HepG2 (cell line): ENCODE data around the gene POFUT2. TPM values are rescaled to one million over a fixed set of nuclear protein-coding genes. Genes with fewer than 3 reads are reported as not detected.

Source experiments
- ATAC-seq: fragments of 200-7000 bp; cut with Tn5 transposase; 3 replicates; pipeline ENCODE4 v1.9.1; 2020; ENCODE audit warnings: mild to moderate bottlenecking, moderate library complexity
- BruUV-seq: library from RNA; stranded (reverse); fragments of 400-500 nt; replicated peaks from 2 replicates; lab custom pipeline; 2021; lab: Mats Ljungman, UMichigan
- CTCF ChIA-PET: fragments of 300-600 bp; formaldehyde crosslinking; extraction: SDS; loops from one replicate; lab custom pipeline; 2021; ENCODE audit warnings: low total read pairs, inconsistent platforms, low intra/inter-chr PET ratio; lab: Yijun Ruan, JAX
- POLR2A ChIA-PET: fragments of 350-600 bp; sonication (Branson Sonifier 250); formaldehyde crosslinking; loops from one replicate; lab custom pipeline; 2020; ENCODE audit warnings: antibody characterized with exemption, inconsistent platforms; lab: Yijun Ruan, JAX
- DNase-seq: peaks from one replicate; pipeline ENCODE4 v3.0.0-alpha.2; 2015; ENCODE audit warnings: low spot score
- FAIRE-seq: peaks from 3 replicates; lab custom pipeline; 2011; peaks lifted over from hg19 to GRCh38; lab: Jason Lieb, UNC
- H2AFZ ChIP-seq: one replicate; pipeline ENCODE4 v1.6.1; 2011; ENCODE audit warnings: low read length, inconsistent platforms
- H3K27ac ChIP-seq: fragments of 300-600 bp; 3 replicates; pipeline ENCODE4 v1.8.0; 2011; ENCODE audit warnings: mixed run types, mild to moderate bottlenecking, mixed read lengths, low read length, inconsistent platforms; ENCODE audit not compliant: insufficient read depth; ENCODE audit errors: extremely low read length
- H3K27me3 ChIP-seq, 2 experiments: fragments of 200-600 bp in 1 of 2; 2 replicates in 1 of 2; 3 replicates in 1 of 2; pipeline versions ENCODE4 v1.6.0 to v1.8.0; 2011; ENCODE audit warnings: low read length in 2 of 2, mild to moderate bottlenecking in 2 of 2, moderate library complexity in 2 of 2, inconsistent platforms in 1 of 2; ENCODE audit not compliant: insufficient read depth in 2 of 2, control insufficient read depth in 1 of 2
- H3K36me3 ChIP-seq, 2 experiments: fragments of 200-600 bp in 1 of 2; replicated peaks in 1 of 2; 2 replicates in 1 of 2; 3 replicates in 1 of 2; pipeline versions ENCODE4 v1.5.1 to v1.8.0; 2011; ENCODE audit warnings: low read length in 2 of 2, inconsistent platforms in 1 of 2; ENCODE audit not compliant: insufficient read depth in 2 of 2, control insufficient read depth in 1 of 2
- H3K4me1 ChIP-seq: 2 replicates; pipeline ENCODE4 v1.5.1; 2012; ENCODE audit warnings: low read length, inconsistent platforms; ENCODE audit not compliant: insufficient read depth
- H3K4me2 ChIP-seq: 2 replicates; pipeline ENCODE4 v1.6.0; 2011; ENCODE audit warnings: low read depth, low read length, inconsistent platforms
- H3K4me3 ChIP-seq, 3 experiments: fragments of 200-600 bp in 1 of 3; sonication (generic), shearing (Covaris generic) in 1 of 3; replicated peaks in 1 of 3; 2 replicates each; pipeline ENCODE4 v1.5.1; 2011 to 2016; ENCODE audit warnings: low read length in 3 of 3, inconsistent platforms in 2 of 3, low read depth in 2 of 3, mild to moderate bottlenecking in 2 of 3, control low read depth in 1 of 3, mixed read lengths in 1 of 3; ENCODE audit not compliant: insufficient read depth in 1 of 3
- H3K79me2 ChIP-seq: one replicate; pipeline ENCODE4 v1.6.1; 2011; ENCODE audit warnings: low read length, inconsistent platforms; ENCODE audit not compliant: insufficient read depth
- H3K9ac ChIP-seq: 2 replicates; pipeline ENCODE4 v1.6.0; 2011; ENCODE audit warnings: mild to moderate bottlenecking, low read depth, low read length, inconsistent platforms; ENCODE audit not compliant: insufficient read depth
- H3K9me3 ChIP-seq: 2 replicates; pipeline ENCODE4 v1.5.1; 2012; ENCODE audit warnings: mild to moderate bottlenecking, low read length
- H4K20me1 ChIP-seq: 2 replicates; pipeline ENCODE4 v1.6.0; 2011; ENCODE audit warnings: inconsistent platforms, mild to moderate bottlenecking, low read length, moderate library complexity; ENCODE audit not compliant: insufficient read depth
- EED ChIP-seq: sonication (generic); formaldehyde crosslinking; IDR thresholded peaks from 2 replicates; pipeline ENCODE4 v1.5.0; 2020; ENCODE audit warnings: mild to moderate bottlenecking, missing genetic modification reagents
- ETV5 ChIP-seq: IDR thresholded peaks from 2 replicates; pipeline ENCODE4 v1.6.1; 2018; ENCODE audit warnings: missing biosample characterization, missing genetic modification reagents, inconsistent platforms, borderline replicate concordance
- GABPA ChIP-seq, 2 experiments: IDR thresholded peaks; 2 replicates each; pipeline ENCODE4 v1.6.1; 2011 to 2016; ENCODE audit warnings: low read depth in 2 of 2, low read length in 1 of 2, missing biosample characterization in 1 of 2, missing genetic modification characterization in 1 of 2
- MEIS2 ChIP-seq: sonication (generic); formaldehyde crosslinking; IDR thresholded peaks from 2 replicates; pipeline ENCODE4 v1.9.0; 2021; ENCODE audit warnings: mild to moderate bottlenecking, missing genetic modification reagents
- NR2F1 ChIP-seq, 2 experiments: fragments of 450-650 bp in 1 of 2; formaldehyde crosslinking in 1 of 2; IDR thresholded peaks; 2 replicates each; pipeline versions ENCODE4 v1.5.0 to v1.6.1; 2016 to 2020; ENCODE audit warnings: mild to moderate bottlenecking in 1 of 2, missing compliant biosample characterization in 1 of 2, missing genetic modification reagents in 1 of 2, moderate library complexity in 1 of 2
- POLR2AphosphoS2 ChIP-seq: IDR thresholded peaks from 2 replicates; pipeline ENCODE4 v1.6.1; 2011; ENCODE audit warnings: low read depth, low read length, improper control_type of control experiment
- RAD51 ChIP-seq: fragments of 450-650 bp; IDR thresholded peaks from 2 replicates; pipeline ENCODE4 v1.6.1; 2016; ENCODE audit warnings: borderline replicate concordance
- SRSF9 ChIP-seq: fragments of 200-400 bp; formaldehyde crosslinking; IDR thresholded peaks from 2 replicates; pipeline ENCODE4 v1.6.1; 2018; ENCODE audit warnings: borderline replicate concordance, mild to moderate bottlenecking, low read depth, low read length; ENCODE audit not compliant: insufficient read depth, poor library complexity, severe bottlenecking
- ZFP41 ChIP-seq: sonication (generic); formaldehyde crosslinking; IDR thresholded peaks from 2 replicates; pipeline ENCODE4 v1.4.0; 2020; ENCODE audit warnings: mild to moderate bottlenecking, missing genetic modification reagents, borderline replicate concordance
- ZNF143 ChIP-seq: sonication (generic); formaldehyde crosslinking; IDR thresholded peaks from 2 replicates; pipeline ENCODE4 v1.4.0; 2020; ENCODE audit warnings: missing genetic modification reagents
- ZNF225 ChIP-seq: sonication (generic); formaldehyde crosslinking; IDR thresholded peaks from 2 replicates; pipeline ENCODE4 v1.4.0; 2020; ENCODE audit warnings: mild to moderate bottlenecking, missing genetic modification reagents
- ZNF256 ChIP-seq: sonication (generic); formaldehyde crosslinking; conservative IDR thresholded peaks from 2 replicates; pipeline ENCODE4 v1.4.0; 2020; ENCODE audit warnings: missing genetic modification reagents
- ZNF30 ChIP-seq: sonication (generic); formaldehyde crosslinking; IDR thresholded peaks from 2 replicates; pipeline ENCODE4 v1.5.0; 2020; ENCODE audit warnings: mild to moderate bottlenecking, missing genetic modification reagents
- ZNF33A ChIP-seq: sonication (generic); formaldehyde crosslinking; IDR thresholded peaks from 2 replicates; pipeline ENCODE4 v1.5.1; 2020; ENCODE audit warnings: missing genetic modification reagents, mild to moderate bottlenecking, moderate library complexity, borderline replicate concordance
- ZNF598 ChIP-seq: sonication (generic); formaldehyde crosslinking; IDR thresholded peaks from 2 replicates; pipeline ENCODE4 v1.5.1; 2020; ENCODE audit warnings: mild to moderate bottlenecking, missing genetic modification reagents, borderline replicate concordance
- ZNF737 ChIP-seq: sonication (generic); formaldehyde crosslinking; IDR thresholded peaks from 2 replicates; pipeline ENCODE4 v1.5.0; 2020; ENCODE audit warnings: missing genetic modification reagents, mild to moderate bottlenecking, borderline replicate concordance
- WGBS: methylation state at CpG from one replicate; pipeline ENCODE4 v1.1.6; 2017; ENCODE audit warnings: low lambda C conversion rate; 5-methylcytosine and 5-hydroxymethylcytosine counted together
- in situ Hi-C: cut with HindIII; loops from 2 replicates; pipeline ENCODE4 v1.10.0; 2017; ENCODE audit warnings: low pct_unique_long_range_greater_than_20kb; ENCODE audit not compliant: extremely low pct_ligation_motif_present
- intact Hi-C: fragments of 100-400 bp; cut with micrococcal nuclease; formaldehyde crosslinking; loops from one replicate; pipeline ENCODE4 v1.10.0; 2022; ENCODE audit not compliant: unreplicated experiment
- polyA plus RNA-seq, 8 experiments: library from polyadenylated mRNA; depleted of rRNA in 3 of 8; stranded (reverse) in 7 of 8; unstranded in 1 of 8; fragments of >200 nt; fragmentation: Illumina TruSeq in 4 of 8; extraction: Trizol in 4 of 8; gene quantifications; 2 replicates each; pipeline versions ENCODE4 v1.2.1 to v1.2.3, GENCODE V29; 2011 to 2016; ENCODE audit warnings: low read depth in 4 of 8, missing spikeins in 1 of 8, mixed read lengths in 1 of 8; ENCODE audit not compliant: insufficient read depth in 1 of 8
- total RNA-seq, 5 experiments: library from RNA; depleted of rRNA; stranded (reverse); fragments of >200 nt; fragmentation: Illumina TruSeq; extraction: Trizol; gene quantifications; 2 replicates each; pipeline ENCODE4 v1.2.3, GENCODE V29; 2016; ENCODE audit warnings: low read depth in 1 of 5
- TF ChIP-seq, protein P1 (sequence below): sonication (generic); formaldehyde crosslinking; IDR thresholded peaks from 2 replicates; pipeline ENCODE4 v1.4.0; 2020; ENCODE audit warnings: missing genetic modification reagents, borderline replicate concordance
- TF ChIP-seq, protein P2 (sequence below): sonication (generic); formaldehyde crosslinking; IDR thresholded peaks from 2 replicates; pipeline ENCODE4 v1.4.0; 2020; ENCODE audit warnings: low read depth, mild to moderate bottlenecking, missing genetic modification reagents

The POFUT2 gene
- total and polyA plus RNA-seq, 2 of the 13 experiments (the other 11 are each of a cell fraction or from before 2014, with no cell fraction given) = 22.8 to 24.0 TPM

DNA sequence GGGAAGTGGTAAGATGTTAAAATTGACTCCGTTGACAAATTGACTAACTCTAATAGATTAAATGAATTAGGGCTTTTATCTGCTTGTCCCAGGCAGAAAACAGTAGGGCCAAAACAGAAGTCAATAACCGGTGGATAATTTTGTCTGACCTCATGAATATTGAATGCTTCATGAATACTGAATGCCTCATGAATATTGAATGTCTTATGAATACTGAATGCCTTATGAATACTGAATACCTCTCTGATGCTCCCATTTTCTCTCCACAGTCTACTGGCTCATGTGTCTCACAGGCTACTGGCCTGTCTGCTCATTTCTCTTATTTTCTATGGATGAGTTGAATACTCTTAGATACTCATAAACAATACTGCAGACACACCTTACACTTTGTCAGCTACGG lies 56.0 kb downstream of the POFUT2 start:
- Histone ChIP-seq H3K27ac (no peak overlapping the region), H2AFZ (no peak overlapping the region), H3K79me2 (no peaks in the 10 kb centered on the region), H3K4me1 (no peaks in the 10 kb centered on the region), H3K9me3 (no peaks in the 10 kb centered on the region), H3K4me3 (no peak overlapping the region)
- intact Hi-C loops (no loop called here), in situ Hi-C loops (no loop called here)
- DNase-seq (no peak), FAIRE-seq (no peak)
- WGBS = 42% methylated on average over 3 of the region's 3 CpGs
- no TSS peak for BruUV-seq
- TF ChIP-seq EED (no peak), ZFP41 (CRISPR knock-in tag) (no peak), ZNF225 (CRISPR knock-in tag) (no peak), ZNF737 (CRISPR knock-in tag) (no peak), ZNF33A (CRISPR knock-in tag) (no peak), ZNF143 (CRISPR knock-in tag) (no peak), ETV5 (no peak), POLR2AphosphoS2 (no peak), MEIS2 (CRISPR knock-in tag) (no peak), RAD51 (no peak), ZNF598 (CRISPR knock-in tag) (no peak), ZNF256 (CRISPR knock-in tag) (no peak), GABPA (IDR thresholded peaks at IDR 0.05; ENCODE audit: low read depth, low read length) (no peak), GABPA (CRISPR knock-in tag; IDR thresholded peaks at IDR 0.05; ENCODE audit: low read depth) (no peak), ZNF30 (CRISPR knock-in tag) (no peak), SRSF9 (no peak), NR2F1 (CRISPR knock-in tag; IDR thresholded peaks at IDR 0.05) (no peak)
- TF ChIP-seq, protein P1, sequence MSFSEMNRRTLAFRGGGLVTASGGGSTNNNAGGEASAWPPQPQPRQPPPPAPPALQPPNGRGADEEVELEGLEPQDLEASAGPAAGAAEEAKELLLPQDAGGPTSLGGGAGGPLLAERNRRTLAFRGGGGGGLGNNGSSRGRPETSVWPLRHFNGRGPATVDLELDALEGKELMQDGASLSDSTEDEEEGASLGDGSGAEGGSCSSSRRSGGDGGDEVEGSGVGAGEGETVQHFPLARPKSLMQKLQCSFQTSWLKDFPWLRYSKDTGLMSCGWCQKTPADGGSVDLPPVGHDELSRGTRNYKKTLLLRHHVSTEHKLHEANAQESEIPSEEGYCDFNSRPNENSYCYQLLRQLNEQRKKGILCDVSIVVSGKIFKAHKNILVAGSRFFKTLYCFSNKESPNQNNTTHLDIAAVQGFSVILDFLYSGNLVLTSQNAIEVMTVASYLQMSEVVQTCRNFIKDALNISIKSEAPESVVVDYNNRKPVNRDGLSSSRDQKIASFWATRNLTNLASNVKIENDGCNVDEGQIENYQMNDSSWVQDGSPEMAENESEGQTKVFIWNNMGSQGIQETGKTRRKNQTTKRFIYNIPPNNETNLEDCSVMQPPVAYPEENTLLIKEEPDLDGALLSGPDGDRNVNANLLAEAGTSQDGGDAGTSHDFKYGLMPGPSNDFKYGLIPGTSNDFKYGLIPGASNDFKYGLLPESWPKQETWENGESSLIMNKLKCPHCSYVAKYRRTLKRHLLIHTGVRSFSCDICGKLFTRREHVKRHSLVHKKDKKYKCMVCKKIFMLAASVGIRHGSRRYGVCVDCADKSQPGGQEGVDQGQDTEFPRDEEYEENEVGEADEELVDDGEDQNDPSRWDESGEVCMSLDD (CRISPR knock-in tag) = no peak
- TF ChIP-seq, protein P2, sequence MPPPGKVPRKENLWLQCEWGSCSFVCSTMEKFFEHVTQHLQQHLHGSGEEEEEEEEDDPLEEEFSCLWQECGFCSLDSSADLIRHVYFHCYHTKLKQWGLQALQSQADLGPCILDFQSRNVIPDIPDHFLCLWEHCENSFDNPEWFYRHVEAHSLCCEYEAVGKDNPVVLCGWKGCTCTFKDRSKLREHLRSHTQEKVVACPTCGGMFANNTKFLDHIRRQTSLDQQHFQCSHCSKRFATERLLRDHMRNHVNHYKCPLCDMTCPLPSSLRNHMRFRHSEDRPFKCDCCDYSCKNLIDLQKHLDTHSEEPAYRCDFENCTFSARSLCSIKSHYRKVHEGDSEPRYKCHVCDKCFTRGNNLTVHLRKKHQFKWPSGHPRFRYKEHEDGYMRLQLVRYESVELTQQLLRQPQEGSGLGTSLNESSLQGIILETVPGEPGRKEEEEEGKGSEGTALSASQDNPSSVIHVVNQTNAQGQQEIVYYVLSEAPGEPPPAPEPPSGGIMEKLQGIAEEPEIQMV = no peak
- TF ChIP-seq, all 625 proteins: peak for 0
- Histone ChIP-seq H3K27me3 (peaks cover 1 to 21% of the 10 kb centered on the region in 2 experiments; a peak in 3 of 5 replicates), H4K20me1 (no peaks in the 10 kb centered on the region), H3K4me2 (no peak overlapping the region), H3K9ac (no peak overlapping the region), H3K36me3 (no peaks in the 10 kb centered on the region)
- ChIA-PET POLR2A (no interaction called here), CTCF (no interaction called here)
- no peak for ATAC-seq
